Fibroblast of lung (primary cell): ENCODE data around the gene MTSS2. TPM values are rescaled to one million over a fixed set of nuclear protein-coding genes. Genes with fewer than 3 reads are reported as not detected.

ENCODE experiments used
- DNase-seq, 2 donors: peaks; one replicate each; pipeline versions ENCODE4 v3.0.0 to v3.0.0-alpha.2; 2010; ENCODE audit warnings: low read depth in 2 of 2
- H2AFZ ChIP-seq: 2 replicates; pipeline ENCODE4 v1.5.1; 2012; ENCODE audit warnings: low read length, control low read depth, inconsistent platforms
- H3K27ac ChIP-seq: 2 replicates; pipeline ENCODE4 v1.5.1; 2011; ENCODE audit warnings: low read length, control low read depth; ENCODE audit not compliant: insufficient read depth
- H3K27me3 ChIP-seq: 2 replicates; pipeline ENCODE4 v1.5.1; 2011; ENCODE audit warnings: mild to moderate bottlenecking, low read length; ENCODE audit not compliant: control insufficient read depth, insufficient read depth
- H3K36me3 ChIP-seq: 2 replicates; pipeline ENCODE4 v1.5.1; 2011; ENCODE audit warnings: low read length; ENCODE audit not compliant: control insufficient read depth, insufficient read depth
- H3K4me1 ChIP-seq: 2 replicates; pipeline ENCODE4 v1.5.1; 2011; ENCODE audit warnings: low read length; ENCODE audit not compliant: control insufficient read depth, insufficient read depth; ENCODE audit errors: extremely low read depth
- H3K4me2 ChIP-seq: 2 replicates; pipeline ENCODE4 v1.5.1; 2011; ENCODE audit warnings: low read length, control low read depth; ENCODE audit not compliant: insufficient read depth; ENCODE audit errors: extremely low read depth
- H3K4me3 ChIP-seq, 4 experiments: fragments of 200-600 bp in 1 of 4; sonication (generic) in 1 of 4; replicated peaks in 1 of 4; 2 replicates each; pipeline ENCODE4 v1.5.1; 2011 to 2016; ENCODE audit warnings: low read length in 4 of 4, low read depth in 3 of 4, mild to moderate bottlenecking in 3 of 4, control low read depth in 2 of 4, inconsistent platforms in 1 of 4, mixed read lengths in 1 of 4; ENCODE audit not compliant: insufficient read depth in 1 of 4; ENCODE audit errors: control extremely low read depth in 1 of 4
- H3K79me2 ChIP-seq: 2 replicates; pipeline ENCODE4 v1.5.1; 2012; ENCODE audit warnings: mild to moderate bottlenecking, low read length, inconsistent platforms; ENCODE audit not compliant: control insufficient read depth, insufficient read depth
- H3K9ac ChIP-seq: 2 replicates; pipeline ENCODE4 v1.5.1; 2011; ENCODE audit warnings: mild to moderate bottlenecking, low read length, control low read depth; ENCODE audit not compliant: insufficient read depth
- H3K9me3 ChIP-seq: 2 replicates; pipeline ENCODE4 v1.5.1; 2012; ENCODE audit warnings: low read depth, low read length; ENCODE audit not compliant: control insufficient read depth, insufficient read depth
- H4K20me1 ChIP-seq: 2 replicates; pipeline ENCODE4 v1.5.1; 2011; ENCODE audit warnings: low read length; ENCODE audit not compliant: control insufficient read depth, insufficient read depth; ENCODE audit errors: extremely low read depth
- CTCF ChIP-seq, 2 donors: IDR thresholded peaks in 1 of 2; conservative IDR thresholded peaks in 1 of 2; 1 replicate in 1 of 2; 2 replicates in 1 of 2; pipeline ENCODE4 v1.5.1; 2011 to 2012; ENCODE audit warnings: low read length in 2 of 2, control low read depth in 1 of 2, inconsistent platforms in 1 of 2, low read depth in 1 of 2, mild to moderate bottlenecking in 1 of 2
- EZH2 ChIP-seq: IDR thresholded peaks from 2 replicates; pipeline ENCODE4 v1.5.1; 2012; ENCODE audit warnings: low read length, control low read depth, mild to moderate bottlenecking; ENCODE audit errors: missing control alignments
- polyA plus RNA-seq, 2 donors: library from polyadenylated mRNA; depleted of rRNA in 1 of 2; stranded (reverse) in 1 of 2; unstranded in 1 of 2; fragments of >200 nt; gene quantifications; 2 replicates each; pipeline ENCODE4 v1.2.1, GENCODE V29; 2011 to 2012; ENCODE audit warnings: missing spikeins in 1 of 2
- total RNA-seq: library from RNA; depleted of rRNA; stranded (reverse); fragments of >200 nt; gene quantifications from 2 replicates; pipeline ENCODE4 v1.2.1, GENCODE V29; 2014

The MTSS2 gene
- total and polyA plus RNA-seq, 2 donors (not counting 1 experiment from before 2014, with no cell fraction given): 126 to 131 TPM

GRCh38 chr16:70706948-70707465 is 21.2 kb upstream of the MTSS2 start:
- Histone ChIP-seq H3K9me3 (no peaks in the 10 kb centered on the region), H3K79me2 (no peaks in the 10 kb centered on the region), H3K9ac (no peak overlapping the region), H3K4me3 (no peak overlapping the region), H3K36me3 (no peaks in the 10 kb centered on the region), H3K4me1 (peaks cover 47% of the 10 kb centered on the region), H3K4me2 (peak overlapping the region; percentile 51), H3K27me3 (no peaks in the 10 kb centered on the region), H2AFZ (no peak overlapping the region), H3K27ac (peak overlapping the region; percentile 97), H4K20me1 (no peaks in the 10 kb centered on the region)
- no peak for TF ChIP-seq EZH2
- no peak for TF ChIP-seq CTCF (conservative IDR thresholded peaks at IDR 0.05 in 1 of 2, IDR thresholded peaks at IDR 0.05 in 1 of 2; ENCODE audit: low read depth in 1 of 2, low read length in 2 of 2)
- DNase-seq: peak; percentile 67 to 97

- no peak overlapping the region for H3K4me2 ChIP-seq
- H4K20me1 ChIP-seq: no peaks in the 10 kb centered on the region
- no peaks in the 10 kb centered on the region for H3K27me3 ChIP-seq
- TF ChIP-seq EZH2 (no peak), CTCF (conservative IDR thresholded peaks at IDR 0.05 in 1 of 2, IDR thresholded peaks at IDR 0.05 in 1 of 2; ENCODE audit: low read depth in 1 of 2, low read length in 2 of 2) (no peak)
- H2AFZ ChIP-seq: no peak overlapping the region
- H3K4me1 ChIP-seq: peaks cover 59% of the 10 kb centered on the region
- H3K9me3 ChIP-seq: no peaks in the 10 kb centered on the region
- H3K9ac ChIP-seq: no peak overlapping the region
- DNase-seq: peak in 1 of 2 donors; percentile 41
- no peaks in the 10 kb centered on the region for H3K79me2 ChIP-seq
- H3K36me3 ChIP-seq: no peaks in the 10 kb centered on the region
- H3K4me3 ChIP-seq: no peak overlapping the region
- peak overlapping the region; percentile 97 for H3K27ac ChIP-seq
These were observed 19.2 kb upstream of the MTSS2 start for GRCh38 chr16:70705056-70705455.

GRCh38 chr16:70704586-70704985 is 18.7 kb upstream of the MTSS2 start:
- no peak overlapping the region for H3K4me2 ChIP-seq

More at GRCh38 chr16:70704586-70704985, 18.7 kb upstream of the MTSS2 start:
- no peak for TF ChIP-seq CTCF (conservative IDR thresholded peaks at IDR 0.05 in 1 of 2, IDR thresholded peaks at IDR 0.05 in 1 of 2; ENCODE audit: low read depth in 1 of 2, low read length in 2 of 2)
- no peak for TF ChIP-seq EZH2
- no peaks in the 10 kb centered on the region for H3K79me2 ChIP-seq
- H3K4me3 ChIP-seq: no peak overlapping the region
- peak overlapping the region; percentile 97 for H3K27ac ChIP-seq
- DNase-seq: no peak
- no peaks in the 10 kb centered on the region for H3K36me3 ChIP-seq
- H3K9ac ChIP-seq: no peak overlapping the region
- H4K20me1 ChIP-seq: no peaks in the 10 kb centered on the region
- H3K27me3 ChIP-seq: no peaks in the 10 kb centered on the region
- peaks cover 59% of the 10 kb centered on the region for H3K4me1 ChIP-seq
- no peaks in the 10 kb centered on the region for H3K9me3 ChIP-seq
- no peak overlapping the region for H2AFZ ChIP-seq
